Myocyte (in vitro differentiated cells): ENCODE data around the gene SYT12. TPM values are rescaled to one million over a fixed set of nuclear protein-coding genes. Genes with fewer than 3 reads are reported as not detected.

Experiments used
- DNase-seq: peaks from one replicate; pipeline ENCODE4 v3.0.0-alpha.2; 2012; ENCODE audit warnings: low read depth
- microRNA-seq: library from miRNA; unstranded; fragments of <30 nt; microRNA quantifications from one replicate; pipeline ENCODE4, GENCODE V29; 2016
- total RNA-seq: library from RNA; depleted of rRNA; stranded (reverse); fragments of >200 nt; gene quantifications from 2 replicates; pipeline ENCODE4 v1.2.3, GENCODE V29; 2014

The SYT12 gene
- total RNA-seq, 1 donor from 2014 or later: not detected

GRCh38 chr11:67098799-67099429, 76.0 kb downstream of the SYT12 start:
- no peak for DNase-seq

- DNase-seq: no peak
These were observed 76.9 kb downstream of the SYT12 start for GRCh38 chr11:67099831-67100324.

Small RNA genes lying within 50 kb of the gene (microRNA-seq; reads per million reads assigned to microRNA genes)
- gene MIR6860: not detected

Other genes with a start within 250 kb of the SYT12 start
- gene RCE1, start 179.7 kb upstream of the SYT12 start, total RNA-seq: 10.5 and 12.5 TPM in 2 replicates
- gene LRFN4, start 166.1 kb upstream of the SYT12 start, total RNA-seq: 117 and 129 TPM in 2 replicates
- 55.2 and 88.1 TPM in 2 replicates for gene PC, start 64.8 kb upstream of the SYT12 start, total RNA-seq
- not detected in 2 replicates for gene C11orf86, start 47.8 kb upstream of the SYT12 start, total RNA-seq
- gene RHOD, start 33.7 kb downstream of the SYT12 start, total RNA-seq: 0.32 and 0.88 TPM in 2 replicates
- 28.4 and 34.6 TPM in 2 replicates for gene KDM2A, start 96.1 kb downstream of the SYT12 start, total RNA-seq
- gene GRK2, start 243.3 kb downstream of the SYT12 start, total RNA-seq: 101 TPM in 2 replicates